Measurements from ENCODE around the gene AP5M1.

DNA sequence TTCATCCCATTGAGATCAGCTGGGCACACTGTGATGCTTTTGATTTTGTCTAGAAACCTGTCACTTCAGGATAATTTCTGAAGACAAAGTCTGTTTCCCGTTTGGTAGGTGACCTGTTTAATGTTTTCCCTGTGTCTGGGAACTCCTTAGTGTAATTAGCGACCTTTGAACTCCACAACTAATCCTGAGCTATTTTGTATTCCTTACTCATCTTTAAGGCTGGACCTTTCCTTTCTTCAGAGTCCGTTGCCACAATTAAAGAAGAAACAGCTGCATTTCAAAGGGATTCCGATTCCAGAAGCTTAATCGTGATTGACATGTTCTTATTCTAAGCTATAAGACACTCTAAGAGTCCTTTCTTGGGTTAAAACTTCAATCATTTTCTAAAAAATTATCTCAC is 22.0 kb downstream of the AP5M1 start:
- no peak for TF ChIP-seq BHLHE40 (IDR thresholded peaks at IDR 0.05; ENCODE audit: borderline replicate concordance)
- no peak for TF ChIP-seq TARDBP (IDR thresholded peaks at IDR 0.05)
- no peak for TF ChIP-seq SUZ12 (IDR thresholded peaks at IDR 0.05)
- no peak for TF ChIP-seq LEF1 (IDR thresholded peaks at IDR 0.05; ENCODE audit: borderline replicate concordance)
- no peak for TF ChIP-seq ELF4 (IDR thresholded peaks at IDR 0.05)
- TF ChIP-seq FOXM1 (IDR thresholded peaks at IDR 0.05; ENCODE audit: borderline replicate concordance): no peak
- TF ChIP-seq L3MBTL2 (conservative IDR thresholded peaks at IDR 0.05): no peak
- TF ChIP-seq SP1 (IDR thresholded peaks at IDR 0.05): no peak
- TF ChIP-seq FOXA1 (IDR thresholded peaks at IDR 0.05): no peak
- TF ChIP-seq ARNT (IDR thresholded peaks at IDR 0.05): no peak

Measured in HEK293T (cell line).